Epithelial cell of proximal tubule (primary cell): ENCODE measurements around the gene THAP8. TPM values are rescaled to one million over a fixed set of nuclear protein-coding genes. Genes with fewer than 3 reads are reported as not detected.

ENCODE experiments used
- DNase-seq: peaks from one replicate; pipeline ENCODE4 v3.0.0-alpha.2; 2011; ENCODE audit warnings: low read depth
- H3K4me3 ChIP-seq: 2 replicates; pipeline ENCODE4 v1.5.1; 2011; ENCODE audit warnings: low read depth, mild to moderate bottlenecking, low read length
- CTCF ChIP-seq: conservative IDR thresholded peaks from 2 replicates; pipeline ENCODE4 v1.5.1; 2012; ENCODE audit warnings: low read depth, mild to moderate bottlenecking, low read length
- total RNA-seq: library from RNA; depleted of rRNA; stranded (reverse); fragments of >200 nt; gene quantifications from 2 replicates; pipeline ENCODE4 v1.2.3, GENCODE V29; 2015

The THAP8 gene
- total RNA-seq, 1 donor from 2014 or later, result 7.0 TPM

DNA sequence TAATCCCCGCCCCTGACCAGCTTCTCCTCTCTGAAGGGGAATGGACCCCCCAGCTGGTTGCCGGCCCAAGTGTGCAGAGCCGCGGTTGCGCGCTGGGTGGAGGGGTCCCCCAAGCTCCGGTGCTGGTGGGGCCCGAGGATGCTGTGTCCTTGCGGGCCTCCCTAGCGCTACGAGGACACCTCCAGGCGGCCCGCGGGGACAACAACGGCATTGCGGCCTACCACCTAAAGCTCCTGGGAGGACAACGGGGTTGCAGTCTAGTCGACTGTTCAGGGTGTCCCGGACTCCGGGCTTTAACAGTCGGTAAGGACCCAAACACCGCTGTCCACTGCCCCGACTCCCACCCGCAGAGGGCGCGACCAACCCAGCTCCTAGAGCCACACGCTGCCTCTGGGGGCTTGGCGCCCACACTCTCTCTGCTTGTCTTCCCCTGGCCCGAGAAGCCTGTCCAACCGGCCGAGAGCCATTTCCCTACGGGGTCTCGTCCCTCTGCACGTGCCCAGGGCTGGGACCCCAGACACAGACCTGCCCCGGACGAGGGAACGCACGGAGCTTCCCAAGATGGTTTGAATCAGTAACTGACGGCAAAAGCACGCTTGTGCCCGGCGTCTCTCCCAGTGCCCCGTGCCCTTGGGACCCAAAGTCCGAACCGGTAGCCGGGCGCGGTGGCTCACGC, 60.0 kb downstream of the THAP8 start:
- no peak for DNase-seq
- TF ChIP-seq CTCF, result peak; percentile 15
- H3K4me3 ChIP-seq, result peak overlapping the region; percentile 92

DNA sequence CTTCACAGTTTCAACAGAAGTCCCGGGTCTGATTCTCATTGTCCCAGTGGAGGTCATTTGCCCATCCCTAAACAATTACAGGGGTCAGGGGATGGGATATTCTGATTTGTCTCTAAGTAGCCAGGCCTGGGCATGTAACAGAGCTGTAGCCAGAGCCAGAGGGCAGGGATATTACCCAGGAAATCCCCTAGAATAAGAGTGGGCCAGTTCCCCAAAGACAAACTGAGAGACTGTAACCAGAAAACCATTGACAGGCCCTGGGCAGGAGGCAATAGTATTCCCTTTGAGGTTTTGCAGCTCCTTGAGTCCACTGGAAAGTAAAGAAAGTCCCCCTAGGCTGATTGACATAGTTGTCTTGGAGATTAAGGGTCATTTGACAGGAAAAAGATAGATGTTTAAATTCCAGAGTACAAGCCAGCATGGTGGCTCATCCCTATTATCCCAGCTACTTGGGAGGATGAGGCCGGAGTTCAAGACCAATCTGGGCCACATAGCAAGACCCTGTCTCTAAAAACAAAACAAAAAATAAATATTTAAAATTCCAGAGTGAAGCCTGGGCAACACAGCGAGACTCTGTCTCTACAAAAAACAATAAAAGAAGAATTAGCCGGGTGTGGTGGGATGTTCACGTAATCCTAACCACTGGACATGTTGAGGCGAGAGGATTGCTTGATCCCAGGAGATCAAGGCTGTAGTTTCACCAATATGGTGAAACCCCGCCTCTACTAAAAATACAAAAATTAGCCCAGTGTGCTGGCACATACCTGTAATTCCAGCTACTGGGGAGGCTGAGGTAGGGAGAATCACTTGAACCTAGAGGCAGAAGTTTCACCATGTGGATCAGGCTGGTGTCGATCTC, 60.9 kb downstream of the THAP8 start:
- DNase-seq, result no peak
- H3K4me3 ChIP-seq, result no peak overlapping the region
- no peak for TF ChIP-seq CTCF

DNA sequence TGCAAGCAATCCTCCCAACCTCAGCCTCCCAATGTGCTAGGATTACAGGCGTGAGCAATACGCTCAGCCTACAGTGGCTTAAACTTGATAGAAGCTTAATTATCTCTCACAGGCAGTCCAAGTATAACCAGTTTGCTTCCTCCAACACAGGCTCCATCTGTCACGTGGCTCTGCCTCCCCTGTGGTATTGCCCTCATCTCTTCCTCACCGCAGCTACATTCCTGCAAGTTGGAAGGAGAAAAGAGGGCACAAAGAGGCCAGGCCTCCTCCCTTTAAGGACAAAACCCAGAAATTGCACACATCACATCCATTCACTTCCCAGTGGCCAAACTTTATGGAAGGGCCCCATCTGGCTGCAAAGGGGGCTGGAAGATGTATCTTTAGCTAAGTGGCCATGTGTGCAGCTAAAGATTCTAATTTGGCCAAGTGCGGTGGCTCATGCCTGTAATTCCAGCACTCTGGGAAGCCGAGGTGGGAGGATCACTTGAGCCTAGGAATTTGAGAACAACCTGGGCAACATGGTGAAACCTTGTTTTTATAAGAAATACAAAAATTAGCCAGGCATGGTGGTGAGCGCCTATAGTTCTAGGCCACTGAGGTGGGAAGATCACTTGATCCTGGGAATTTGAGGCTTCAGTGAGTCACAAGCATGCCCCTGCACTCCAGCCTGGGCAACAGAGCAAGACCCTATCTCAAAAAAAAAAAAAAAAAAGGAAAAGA, 62.2 kb downstream of the THAP8 start:
- peak; percentile 29 for DNase-seq
- no peak for TF ChIP-seq CTCF
- no peak overlapping the region for H3K4me3 ChIP-seq

GRCh38 chr19:35990771-35991730, 63.0 kb downstream of the THAP8 start:
- no peak for TF ChIP-seq CTCF
- DNase-seq, result no peak
- H3K4me3 ChIP-seq, result no peak overlapping the region

- DNase-seq, result no peak
- no peak overlapping the region for H3K4me3 ChIP-seq
- no peak for TF ChIP-seq CTCF
These were observed 63.9 kb downstream of the THAP8 start for GRCh38 chr19:35990156-35990555.

DNA sequence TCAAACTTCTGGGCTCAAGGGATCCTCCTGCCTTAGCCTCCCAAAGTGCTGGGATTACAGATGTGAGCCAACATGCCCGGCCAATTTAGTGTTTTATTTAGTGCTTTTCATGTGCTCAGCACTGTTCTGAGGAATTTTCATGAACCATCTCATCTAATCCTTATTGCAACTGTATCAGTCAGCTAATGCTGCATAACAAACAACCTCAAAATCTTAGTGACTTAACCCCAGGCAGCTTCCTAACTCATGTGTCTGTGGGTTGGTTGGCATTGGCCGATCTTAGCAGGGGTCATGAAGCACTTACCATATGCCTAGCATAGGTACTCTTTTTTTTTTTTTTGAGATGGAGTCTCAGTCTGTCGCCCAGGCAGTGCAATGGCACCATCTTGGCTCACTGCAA, 65.3 kb downstream of the THAP8 start:
- no peak for TF ChIP-seq CTCF
- DNase-seq, result no peak
- no peak overlapping the region for H3K4me3 ChIP-seq
